Activated CD8-positive, alpha-beta memory T cell treated with anti-CD3 and anti-CD28 coated beads, Interleukin-2, amount 50 U/mL, for 4 hours (primary cell): ENCODE results near the gene U2SURP.
"Not testable (repeated sequence)": the region's sequence is repeated elsewhere in the genome, so short reads cannot be mapped to it uniquely, and the experiment has no call there.

Source experiments
- DNase-seq: peaks from one replicate; pipeline ENCODE4 v3.0.0-alpha.2; 2020

Gene U2SURP

GRCh38 chr3:143073983-143074382 lies 72.6 kb downstream of the U2SURP start:
- not testable (repeated sequence) for DNase-seq

GRCh38 chr3:143078883-143079282 lies 77.5 kb downstream of the U2SURP start:
- no peak for DNase-seq

- no peak for DNase-seq
Observed at GRCh38 chr3:143080196-143080595, 78.8 kb downstream of the U2SURP start.

- DNase-seq, result no peak
Observed at GRCh38 chr3:143081365-143081764, 80.0 kb downstream of the U2SURP start.

- DNase-seq, result no peak
Observed at GRCh38 chr3:143081844-143082778, 80.7 kb downstream of the U2SURP start.

- no peak for DNase-seq
Observed at GRCh38 chr3:143083781-143084180, 82.4 kb downstream of the U2SURP start.

- DNase-seq, result no peak
Observed at GRCh38 chr3:143084856-143085731, 83.7 kb downstream of the U2SURP start.

GRCh38 chr3:143088835-143089234 lies 87.5 kb downstream of the U2SURP start:
- DNase-seq, result no peak

GRCh38 chr3:143089965-143090364 lies 88.6 kb downstream of the U2SURP start:
- no peak for DNase-seq

- DNase-seq, result no peak
Observed at GRCh38 chr3:143090486-143090885, 89.1 kb downstream of the U2SURP start.

GRCh38 chr3:143090976-143091837 lies 89.8 kb downstream of the U2SURP start:
- DNase-seq, result no peak

- no peak for DNase-seq
Observed at GRCh38 chr3:143092191-143092590, 90.8 kb downstream of the U2SURP start.

- no peak for DNase-seq
Observed at GRCh38 chr3:143095813-143096212, 94.4 kb downstream of the U2SURP start.

GRCh38 chr3:143098032-143098764 lies 96.8 kb downstream of the U2SURP start:
- DNase-seq, result no peak

- no peak for DNase-seq
Observed at GRCh38 chr3:143099210-143099609, 97.8 kb downstream of the U2SURP start.

GRCh38 chr3:143099690-143100089 lies 98.3 kb downstream of the U2SURP start:
- DNase-seq, result no peak

GRCh38 chr3:143100451-143100850 lies 99.1 kb downstream of the U2SURP start:
- DNase-seq, result no peak

- DNase-seq, result no peak
Observed at GRCh38 chr3:143101792-143102381, 100.5 kb downstream of the U2SURP start.

- no peak for DNase-seq
Observed at GRCh38 chr3:143103652-143104051, 102.3 kb downstream of the U2SURP start.

- no peak for DNase-seq
Observed at GRCh38 chr3:143105170-143105569, 103.8 kb downstream of the U2SURP start.

- DNase-seq, result no peak
Observed at GRCh38 chr3:143109861-143110260, 108.5 kb downstream of the U2SURP start.
